ENCODE data around the gene EIF2S2.
A peak's percentile ranks its signal among the peaks of the same experiment; 100 is the strongest.
"Not testable (repeated sequence)": the region's sequence is repeated elsewhere in the genome, so short reads cannot be mapped to it uniquely, and the experiment has no call there.

Gene EIF2S2

GRCh38 chr20:34132491-34132890, 20.4 kb upstream of the EIF2S2 start:
- H3K4me1 ChIP-seq; DNase-seq (ENCODE audit: low spot score in 2 of 2); in situ Hi-C loops (cut with MboI; ENCODE audit: low sequenced_read_pairs); H3K9me3 ChIP-seq; H3K4me3 ChIP-seq; H3K36me3 ChIP-seq (replicated peaks); H3K27me3 ChIP-seq (ENCODE audit: low read depth): not testable (repeated sequence)

- H3K4me3 ChIP-seq = no peak overlapping the region
Measured at GRCh38 chr20:34131491-34131890, 19.4 kb upstream of the EIF2S2 start.

GRCh38 chr20:34129518-34130162, 17.6 kb upstream of the EIF2S2 start:
- no peaks in the 10 kb centered on the region for H3K36me3 ChIP-seq (replicated peaks)
- H3K27me3 ChIP-seq (ENCODE audit: low read depth) = no peaks in the 10 kb centered on the region
- DNase-seq (ENCODE audit: low spot score in 2 of 2) = peak; percentile 67 to 76
- H3K4me1 ChIP-seq = peaks cover 2% of the 10 kb centered on the region; the same call in 1 of the 2 replicates
- H3K9me3 ChIP-seq = no peaks in the 10 kb centered on the region
- peak overlapping the region; percentile 11; the same call in 1 of the 2 replicates for H3K4me3 ChIP-seq
- in situ Hi-C loops (cut with MboI; ENCODE audit: low sequenced_read_pairs) = no loop called here

More at GRCh38 chr20:34131491-34131890, 19.4 kb upstream of the EIF2S2 start:
- H3K9me3 ChIP-seq = no peaks in the 10 kb centered on the region; the same call in 1 of the 2 replicates
- no peaks in the 10 kb centered on the region for H3K36me3 ChIP-seq (replicated peaks)
- H3K4me1 ChIP-seq = peaks cover 2% of the 10 kb centered on the region; the same call in 1 of the 2 replicates
- in situ Hi-C loops (cut with MboI; ENCODE audit: low sequenced_read_pairs) = no loop called here
- no peaks in the 10 kb centered on the region for H3K27me3 ChIP-seq (ENCODE audit: low read depth)
- no peak for DNase-seq (ENCODE audit: low spot score in 2 of 2)

GRCh38 chr20:34127792-34128191, 15.7 kb upstream of the EIF2S2 start:
- peaks cover 2% of the 10 kb centered on the region; the same call in 1 of the 2 replicates for H3K4me1 ChIP-seq
- in situ Hi-C loops (cut with MboI; ENCODE audit: low sequenced_read_pairs) = no loop called here
- DNase-seq (ENCODE audit: low spot score in 2 of 2) = no peak
- no peaks in the 10 kb centered on the region for H3K9me3 ChIP-seq
- 0 out of 2 replicates have a peak, but pooled peaks cover 3% of the 10 kb centered on the region for H3K27me3 ChIP-seq (ENCODE audit: low read depth)
- H3K4me3 ChIP-seq = no peak overlapping the region
- no peaks in the 10 kb centered on the region for H3K36me3 ChIP-seq (replicated peaks)

- DNase-seq (ENCODE audit: low spot score in 2 of 2) = no peak
- H3K4me1 ChIP-seq = peaks cover 2% of the 10 kb centered on the region; the same call in 1 of the 2 replicates
- in situ Hi-C loops (cut with MboI; ENCODE audit: low sequenced_read_pairs) = no loop called here
- 0 out of 2 replicates have a peak, but pooled peaks cover 3% of the 10 kb centered on the region for H3K27me3 ChIP-seq (ENCODE audit: low read depth)
- H3K9me3 ChIP-seq = no peaks in the 10 kb centered on the region
- H3K4me3 ChIP-seq = no peak overlapping the region
- no peaks in the 10 kb centered on the region for H3K36me3 ChIP-seq (replicated peaks)
Measured at GRCh38 chr20:34124469-34125249, 12.6 kb upstream of the EIF2S2 start.

- Histone ChIP-seq H3K4me3 (no peak overlapping the region), H3K4me1 (no peaks in the 10 kb centered on the region), H3K36me3 (replicated peaks) (no peaks in the 10 kb centered on the region), H3K9me3 (no peaks in the 10 kb centered on the region), H3K27me3 (ENCODE audit: low read depth) (peaks cover 3% of the 10 kb centered on the region; the same call in 1 of the 2 replicates)
- no peak for DNase-seq (ENCODE audit: low spot score in 2 of 2)
- in situ Hi-C loops (cut with MboI; ENCODE audit: low sequenced_read_pairs) = no loop called here
Measured at GRCh38 chr20:34123309-34123708, 11.3 kb upstream of the EIF2S2 start.

GRCh38 chr20:34122274-34122980, 10.4 kb upstream of the EIF2S2 start:
- Histone ChIP-seq H3K9me3 (no peaks in the 10 kb centered on the region), H3K27me3 (ENCODE audit: low read depth) (peaks cover 3% of the 10 kb centered on the region; the same call in 1 of the 2 replicates), H3K4me3 (no peak overlapping the region), H3K36me3 (replicated peaks) (no peaks in the 10 kb centered on the region), H3K4me1 (no peaks in the 10 kb centered on the region)
- DNase-seq (ENCODE audit: low spot score in 2 of 2) = no peak
- in situ Hi-C loops (cut with MboI; ENCODE audit: low sequenced_read_pairs) = no loop called here

- Histone ChIP-seq H3K4me1 (no peaks in the 10 kb centered on the region), H3K27me3 (ENCODE audit: low read depth) (peaks cover 3% of the 10 kb centered on the region; the same call in 1 of the 2 replicates), H3K36me3 (replicated peaks) (no peaks in the 10 kb centered on the region), H3K9me3 (no peaks in the 10 kb centered on the region), H3K4me3 (no peak overlapping the region)
- in situ Hi-C loops (cut with MboI; ENCODE audit: low sequenced_read_pairs) = no loop called here
- DNase-seq (ENCODE audit: low spot score in 2 of 2) = no peak
Measured at GRCh38 chr20:34120213-34120612, 8.2 kb upstream of the EIF2S2 start.

GRCh38 chr20:34115232-34115631, 3.2 kb upstream of the EIF2S2 start:
- no peaks in the 10 kb centered on the region; the same call in 1 of the 2 replicates for H3K27me3 ChIP-seq (ENCODE audit: low read depth)
- no peak for DNase-seq (ENCODE audit: low spot score in 2 of 2)
- H3K4me1 ChIP-seq = peaks cover 2% of the 10 kb centered on the region
- H3K9me3 ChIP-seq = no peaks in the 10 kb centered on the region
- peaks cover 12% of the 10 kb centered on the region for H3K36me3 ChIP-seq (replicated peaks)
- in situ Hi-C loops (cut with MboI; ENCODE audit: low sequenced_read_pairs) = no loop called here
- no peak overlapping the region for H3K4me3 ChIP-seq

- Histone ChIP-seq H3K4me1 (peaks cover 4% of the 10 kb centered on the region), H3K4me3 (no peak overlapping the region), H3K9me3 (no peaks in the 10 kb centered on the region), H3K36me3 (replicated peaks) (peaks cover 15% of the 10 kb centered on the region), H3K27me3 (ENCODE audit: low read depth) (no peaks in the 10 kb centered on the region; the same call in 1 of the 2 replicates)
- in situ Hi-C loops (cut with MboI; ENCODE audit: low sequenced_read_pairs) = no loop called here
- DNase-seq (ENCODE audit: low spot score in 2 of 2) = no peak
Measured at GRCh38 chr20:34114809-34115208, 2.8 kb upstream of the EIF2S2 start.

- H3K9me3 ChIP-seq = no peaks in the 10 kb centered on the region
- in situ Hi-C loops (cut with MboI; ENCODE audit: low sequenced_read_pairs) = no loop called here
- H3K4me1 ChIP-seq = peaks cover 14% of the 10 kb centered on the region
- no peaks in the 10 kb centered on the region for H3K27me3 ChIP-seq (ENCODE audit: low read depth)
- peaks cover 29% of the 10 kb centered on the region for H3K36me3 ChIP-seq (replicated peaks)
- peak overlapping the region; percentile 99 for H3K4me3 ChIP-seq
- peak; percentile 26 to 46 for DNase-seq (ENCODE audit: low spot score in 2 of 2)
Measured at GRCh38 chr20:34112600-34113101, 608 bp upstream of the EIF2S2 start.

- in situ Hi-C loops (cut with MboI; ENCODE audit: low sequenced_read_pairs) = no loop called here
Measured at GRCh38 chr20:34110745-34111641, 1.1 kb downstream of the EIF2S2 start.

More at GRCh38 chr20:34110745-34111641, 1.1 kb downstream of the EIF2S2 start:
- H3K4me1 ChIP-seq = peaks cover 17% of the 10 kb centered on the region
- H3K9me3 ChIP-seq = no peaks in the 10 kb centered on the region
- H3K27me3 ChIP-seq (ENCODE audit: low read depth) = no peaks in the 10 kb centered on the region
- H3K4me3 ChIP-seq = peak overlapping the region; percentile 99
- H3K36me3 ChIP-seq (replicated peaks) = peaks cover 42% of the 10 kb centered on the region
- DNase-seq (ENCODE audit: low spot score in 2 of 2) = peak in 1 of 2 experiments; percentile 23

Data from HAP-1 (cell line).